Non-pigmented ciliary epithelial cell (primary cell): ENCODE measurements around the gene UBAC2.
A peak's percentile ranks its signal among the peaks of the same experiment; 100 is the strongest.

Source experiments
- DNase-seq: peaks from one replicate; pipeline ENCODE4 v3.0.0-alpha.2; 2010; ENCODE audit warnings: low read depth

The UBAC2 gene

GRCh38 chr13:99271249-99271648, 70.6 kb downstream of the UBAC2 start:
- no peak for DNase-seq

GRCh38 chr13:99272481-99272880, 71.8 kb downstream of the UBAC2 start:
- DNase-seq, result no peak

- no peak for DNase-seq
Measured at GRCh38 chr13:99273128-99273527, 72.5 kb downstream of the UBAC2 start.

GRCh38 chr13:99275093-99275469, 74.4 kb downstream of the UBAC2 start:
- peak; percentile 43 for DNase-seq

GRCh38 chr13:99276706-99277105, 76.1 kb downstream of the UBAC2 start:
- no peak for DNase-seq

GRCh38 chr13:99277629-99278028, 77.0 kb downstream of the UBAC2 start:
- DNase-seq, result no peak

- DNase-seq, result no peak
Measured at GRCh38 chr13:99278200-99278599, 77.5 kb downstream of the UBAC2 start.

GRCh38 chr13:99278843-99279242, 78.2 kb downstream of the UBAC2 start:
- no peak for DNase-seq

- no peak for DNase-seq
Measured at GRCh38 chr13:99279637-99280036, 79.0 kb downstream of the UBAC2 start.

GRCh38 chr13:99280166-99280565, 79.5 kb downstream of the UBAC2 start:
- DNase-seq, result no peak

GRCh38 chr13:99281811-99282263, 81.2 kb downstream of the UBAC2 start:
- no peak for DNase-seq

- DNase-seq, result no peak
Measured at GRCh38 chr13:99282264-99283231, 81.9 kb downstream of the UBAC2 start.

GRCh38 chr13:99285432-99286182, 85.0 kb downstream of the UBAC2 start:
- DNase-seq, result no peak

GRCh38 chr13:99287551-99287950, 86.9 kb downstream of the UBAC2 start:
- no peak for DNase-seq

GRCh38 chr13:99288089-99288488, 87.4 kb downstream of the UBAC2 start:
- DNase-seq, result no peak

- no peak for DNase-seq
Measured at GRCh38 chr13:99289271-99289670, 88.6 kb downstream of the UBAC2 start.

GRCh38 chr13:99289674-99290337, 89.2 kb downstream of the UBAC2 start:
- no peak for DNase-seq

GRCh38 chr13:99290894-99291293, 90.2 kb downstream of the UBAC2 start:
- no peak for DNase-seq

GRCh38 chr13:99293178-99293577, 92.5 kb downstream of the UBAC2 start:
- no peak for DNase-seq

- no peak for DNase-seq
Measured at GRCh38 chr13:99294198-99294597, 93.5 kb downstream of the UBAC2 start.

- DNase-seq, result no peak
Measured at GRCh38 chr13:99294958-99295357, 94.3 kb downstream of the UBAC2 start.

- no peak for DNase-seq
Measured at GRCh38 chr13:99295488-99296252, 95.0 kb downstream of the UBAC2 start.
